ENCODE measurements around the gene ITFG1. TPM values are rescaled to one million over a fixed set of nuclear protein-coding genes. Genes with fewer than 3 reads are reported as not detected.

Gene ITFG1
- total and polyA plus RNA-seq, 4 donors: 37.4 to 61.9 (median 48.6) TPM

DNA sequence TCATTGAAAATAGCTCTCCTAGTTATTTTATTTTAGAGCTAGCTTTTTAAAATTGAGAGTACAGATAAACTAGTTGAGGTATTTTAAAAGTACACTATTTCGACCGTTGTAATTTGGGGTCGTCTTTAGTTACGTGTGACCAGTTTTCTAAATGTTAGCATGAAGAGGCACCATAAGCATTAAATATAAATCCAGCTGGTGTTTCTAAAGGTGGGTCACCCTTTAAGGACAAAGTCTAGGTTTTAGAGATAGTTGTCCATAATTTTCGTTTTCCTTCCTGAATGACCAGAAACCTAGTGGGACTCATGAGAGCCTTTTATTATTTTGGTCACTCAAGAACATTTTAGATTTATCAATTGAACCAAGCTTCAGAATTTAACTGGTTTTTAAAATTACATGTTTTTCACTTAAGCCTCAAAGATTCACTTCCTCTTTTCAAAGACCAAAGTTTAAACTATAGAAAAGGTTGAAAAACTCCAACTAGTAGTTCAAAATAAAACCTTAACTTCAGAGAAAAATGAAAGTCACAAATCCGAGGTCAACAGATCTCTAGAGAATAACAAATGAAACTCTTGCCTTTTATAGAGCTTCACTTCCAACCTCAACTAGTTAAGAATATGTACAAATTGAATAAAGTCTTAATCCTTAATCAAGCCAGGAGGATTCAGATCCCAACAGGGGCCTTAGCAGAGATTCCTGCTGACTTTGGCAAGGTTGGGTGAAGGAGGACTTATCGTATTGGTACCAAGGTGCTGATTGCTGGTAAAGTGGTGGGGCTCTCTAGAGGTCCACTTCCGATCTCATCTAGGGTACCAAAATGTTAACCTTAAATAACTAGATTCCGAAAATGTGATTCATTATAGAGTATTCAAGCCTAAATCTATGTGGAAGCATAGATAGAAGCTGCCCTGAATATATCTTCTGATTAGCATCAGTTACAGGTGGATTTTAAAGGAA, 32.8 kb upstream of the ITFG1 start:
- no peak overlapping the region for H3K27ac ChIP-seq (ENCODE audit: low read depth in 1 of 2, low read length in 2 of 2)
- no peak for ATAC-seq (ENCODE audit: low FRiP score)
- WGBS, 2 donors: 43 to 71% methylated on average over 9 of the region's 9 CpGs
- no peak for DNase-seq
- H3K9me3 ChIP-seq (ENCODE audit: control insufficient read depth, low read length): no peaks in the 10 kb centered on the region
- H3K36me3 ChIP-seq (ENCODE audit: control insufficient read depth in 1 of 2, insufficient read depth in 2 of 2, low read length in 1 of 2): peaks cover 0 to 2% of the 10 kb centered on the region in 2 donors
- H3K27me3 ChIP-seq (ENCODE audit: control insufficient read depth in 1 of 2, insufficient read depth in 2 of 2, low read length in 1 of 2): no peaks in the 10 kb centered on the region
- H3K4me3 ChIP-seq (ENCODE audit: low read length in 2 of 2): no peak overlapping the region
- intact Hi-C loops (cut with DNase I): no loop called here
- no peaks in the 10 kb centered on the region for H3K4me1 ChIP-seq (ENCODE audit: control insufficient read depth in 1 of 2, insufficient read depth in 2 of 2, low read length in 2 of 2)

DNA sequence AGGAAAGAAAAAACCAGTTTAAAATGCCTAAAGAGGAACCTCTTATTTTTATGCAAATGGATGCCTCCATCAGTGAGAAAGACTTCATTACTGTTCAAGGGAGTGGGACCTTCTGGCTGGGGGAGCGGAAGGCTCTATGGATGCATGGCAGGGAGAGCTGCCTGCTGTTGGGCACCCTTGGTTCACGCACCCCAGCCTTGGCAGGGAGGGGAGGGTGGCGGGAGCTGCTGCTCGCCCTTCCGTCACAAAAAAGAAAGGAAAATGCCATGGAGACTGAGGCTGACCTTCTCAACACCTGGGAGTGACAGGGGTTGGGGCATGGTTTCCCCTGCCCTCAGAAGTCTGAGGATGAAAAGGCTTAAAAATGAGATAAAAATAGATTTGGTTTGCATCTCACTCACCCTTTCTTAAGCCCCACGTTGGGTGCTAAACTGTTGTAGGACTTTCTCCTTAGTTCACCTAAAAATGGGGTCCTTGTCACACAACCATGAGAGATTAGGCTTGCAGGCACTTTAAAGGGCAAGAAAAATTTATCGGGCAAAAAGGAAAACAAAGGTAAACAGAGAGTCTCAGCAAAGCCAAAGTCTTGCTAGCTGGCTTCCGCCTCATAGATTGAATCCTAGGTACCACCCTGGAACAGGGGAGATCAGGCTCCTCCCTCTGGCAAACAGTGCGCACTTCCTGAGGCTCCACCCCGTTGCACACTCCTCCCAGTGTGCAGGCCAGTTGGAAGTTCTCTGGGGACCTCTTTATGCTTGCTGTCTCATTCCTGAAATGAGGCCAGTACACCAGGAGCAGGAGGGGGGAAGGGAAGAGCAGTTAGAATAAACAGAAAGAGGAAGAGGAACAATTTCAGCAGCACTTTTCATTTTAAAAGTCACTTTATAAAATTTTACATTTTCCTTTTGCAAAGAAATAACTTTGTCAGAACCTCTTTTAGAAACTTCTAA, 31.8 kb upstream of the ITFG1 start:
- Histone ChIP-seq H3K4me1 (ENCODE audit: control insufficient read depth in 1 of 2, insufficient read depth in 2 of 2, low read length in 2 of 2) (no peaks in the 10 kb centered on the region), H3K4me3 (ENCODE audit: low read length in 2 of 2) (no peak overlapping the region), H3K9me3 (ENCODE audit: control insufficient read depth, low read length) (no peaks in the 10 kb centered on the region), H3K36me3 (ENCODE audit: control insufficient read depth in 1 of 2, insufficient read depth in 2 of 2, low read length in 1 of 2) (no peaks in the 10 kb centered on the region), H3K27me3 (ENCODE audit: control insufficient read depth in 1 of 2, insufficient read depth in 2 of 2, low read length in 1 of 2) (no peaks in the 10 kb centered on the region), H3K27ac (ENCODE audit: low read depth in 1 of 2, low read length in 2 of 2) (peak overlapping the region in 1 of 2 donors; percentile 47)
- DNase-seq (peak; percentile 86 to 88), ATAC-seq (ENCODE audit: low FRiP score) (peak; percentile 92)
- intact Hi-C loops (cut with DNase I): no loop called here
- WGBS, 2 donors: 57 to 65% methylated on average over 10 of the region's 10 CpGs

DNA sequence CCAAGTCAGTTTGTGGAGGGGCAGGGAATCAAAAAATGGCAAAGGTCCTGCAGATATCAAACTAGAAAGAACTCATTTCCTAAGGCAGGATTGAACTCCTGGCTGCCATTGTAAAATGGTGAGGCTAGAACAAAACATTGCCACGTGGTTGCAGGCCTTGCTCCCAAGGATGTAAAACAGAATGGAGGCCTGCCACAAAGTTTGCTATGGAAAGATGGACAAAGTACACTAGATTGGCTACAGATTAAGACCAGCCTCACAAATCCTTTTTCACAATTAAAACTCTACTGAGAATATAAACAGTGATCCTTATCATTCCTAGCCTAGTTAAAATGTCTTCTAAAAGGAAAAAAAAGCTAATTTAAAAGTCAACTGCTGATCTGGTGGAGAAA, 31.2 kb upstream of the ITFG1 start:
- WGBS, 2 donors: 29 to 59% methylated on average over 1 of the region's 1 CpG
- Histone ChIP-seq H3K9me3 (ENCODE audit: control insufficient read depth, low read length) (no peaks in the 10 kb centered on the region), H3K4me1 (ENCODE audit: control insufficient read depth in 1 of 2, insufficient read depth in 2 of 2, low read length in 2 of 2) (no peaks in the 10 kb centered on the region), H3K4me3 (ENCODE audit: low read length in 2 of 2) (no peak overlapping the region), H3K36me3 (ENCODE audit: control insufficient read depth in 1 of 2, insufficient read depth in 2 of 2, low read length in 1 of 2) (no peaks in the 10 kb centered on the region), H3K27me3 (ENCODE audit: control insufficient read depth in 1 of 2, insufficient read depth in 2 of 2, low read length in 1 of 2) (no peaks in the 10 kb centered on the region), H3K27ac (ENCODE audit: low read depth in 1 of 2, low read length in 2 of 2) (no peak overlapping the region)
- ATAC-seq (ENCODE audit: low FRiP score) (no peak), DNase-seq (no peak)
- intact Hi-C loops (cut with DNase I): no loop called here

DNA sequence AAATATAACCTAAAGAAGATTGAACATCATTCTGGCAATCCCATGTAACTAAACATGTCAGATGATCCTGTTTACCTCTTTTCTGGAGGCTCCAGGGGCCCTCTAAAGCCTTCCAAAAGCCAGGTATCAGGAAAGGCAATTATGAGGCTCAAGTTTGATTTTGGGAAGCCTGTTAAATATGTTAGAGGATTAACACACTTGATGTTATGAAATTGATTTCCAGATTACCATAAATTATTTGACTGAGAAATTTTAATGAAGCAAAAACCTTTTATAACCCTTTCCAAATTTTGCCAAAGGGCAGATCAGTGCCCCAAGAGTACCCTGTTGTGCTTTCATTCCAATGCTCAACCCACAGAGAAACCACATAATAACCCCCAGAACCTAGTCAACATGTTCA, 29.6 kb upstream of the ITFG1 start:
- H3K36me3 ChIP-seq (ENCODE audit: control insufficient read depth in 1 of 2, insufficient read depth in 2 of 2, low read length in 1 of 2): no peaks in the 10 kb centered on the region
- intact Hi-C loops (cut with DNase I): no loop called here

GRCh38 chr16:47488051-47488450, 27.2 kb upstream of the ITFG1 start:
- H3K9me3 ChIP-seq (ENCODE audit: control insufficient read depth, low read length): no peaks in the 10 kb centered on the region
- H3K27ac ChIP-seq (ENCODE audit: low read depth in 1 of 2, low read length in 2 of 2): no peak overlapping the region
- H3K36me3 ChIP-seq (ENCODE audit: control insufficient read depth in 1 of 2, insufficient read depth in 2 of 2, low read length in 1 of 2): no peaks in the 10 kb centered on the region
- DNase-seq: no peak
- ATAC-seq (ENCODE audit: low FRiP score): no peak
- no peaks in the 10 kb centered on the region for H3K4me1 ChIP-seq (ENCODE audit: control insufficient read depth in 1 of 2, insufficient read depth in 2 of 2, low read length in 2 of 2)
- intact Hi-C loops (cut with DNase I): no loop called here
- whole genome bisulfite sequencing, 2 donors: 97 to 98% methylated on average over 3 of the region's 3 CpGs
- no peak overlapping the region for H3K4me3 ChIP-seq (ENCODE audit: low read length in 2 of 2)
- H3K27me3 ChIP-seq (ENCODE audit: control insufficient read depth in 1 of 2, insufficient read depth in 2 of 2, low read length in 1 of 2): no peaks in the 10 kb centered on the region

More for the DNA sequence above, 29.6 kb upstream of the ITFG1 start:
- no peak for ATAC-seq (ENCODE audit: low FRiP score)
- Histone ChIP-seq H3K9me3 (ENCODE audit: control insufficient read depth, low read length) (no peaks in the 10 kb centered on the region), H3K27ac (ENCODE audit: low read depth in 1 of 2, low read length in 2 of 2) (no peak overlapping the region), H3K27me3 (ENCODE audit: control insufficient read depth in 1 of 2, insufficient read depth in 2 of 2, low read length in 1 of 2) (no peaks in the 10 kb centered on the region), H3K4me1 (ENCODE audit: control insufficient read depth in 1 of 2, insufficient read depth in 2 of 2, low read length in 2 of 2) (no peaks in the 10 kb centered on the region), H3K4me3 (ENCODE audit: low read length in 2 of 2) (no peak overlapping the region)
- no peak for DNase-seq

- peaks cover 0 to 1% of the 10 kb centered on the region in 2 donors for H3K4me1 ChIP-seq (ENCODE audit: control insufficient read depth in 1 of 2, insufficient read depth in 2 of 2, low read length in 2 of 2)
- no peak overlapping the region for H3K4me3 ChIP-seq (ENCODE audit: low read length in 2 of 2)
- no peaks in the 10 kb centered on the region for H3K36me3 ChIP-seq (ENCODE audit: control insufficient read depth in 1 of 2, insufficient read depth in 2 of 2, low read length in 1 of 2)
- no peaks in the 10 kb centered on the region for H3K9me3 ChIP-seq (ENCODE audit: control insufficient read depth, low read length)
- ATAC-seq (ENCODE audit: low FRiP score): no peak
- no peak for DNase-seq
- no peaks in the 10 kb centered on the region for H3K27me3 ChIP-seq (ENCODE audit: control insufficient read depth in 1 of 2, insufficient read depth in 2 of 2, low read length in 1 of 2)
- H3K27ac ChIP-seq (ENCODE audit: low read depth in 1 of 2, low read length in 2 of 2): no peak overlapping the region
- intact Hi-C loops (cut with DNase I): no loop called here
These were observed 26.0 kb upstream of the ITFG1 start for GRCh38 chr16:47486856-47487255.

- peaks cover 0 to 8% of the 10 kb centered on the region in 2 donors for H3K4me1 ChIP-seq (ENCODE audit: control insufficient read depth in 1 of 2, insufficient read depth in 2 of 2, low read length in 2 of 2)
- no peaks in the 10 kb centered on the region for H3K36me3 ChIP-seq (ENCODE audit: control insufficient read depth in 1 of 2, insufficient read depth in 2 of 2, low read length in 1 of 2)
- H3K27ac ChIP-seq (ENCODE audit: low read depth in 1 of 2, low read length in 2 of 2): no peak overlapping the region
- H3K4me3 ChIP-seq (ENCODE audit: low read length in 2 of 2): no peak overlapping the region
- H3K9me3 ChIP-seq (ENCODE audit: control insufficient read depth, low read length): no peaks in the 10 kb centered on the region
- intact Hi-C loops (cut with DNase I): loop anchor here in 1 of 2 donors (2.0 kb wide), 1 partner anchor 43 kb away; no protein-coding TSS in a partner anchor
- ATAC-seq (ENCODE audit: low FRiP score) (no peak), DNase-seq (no peak)
- no peaks in the 10 kb centered on the region for H3K27me3 ChIP-seq (ENCODE audit: control insufficient read depth in 1 of 2, insufficient read depth in 2 of 2, low read length in 1 of 2)
- 96 to 97% methylated on average over 2 of the region's 2 CpGs for WGBS, 2 donors
These were observed 22.8 kb upstream of the ITFG1 start for GRCh38 chr16:47483616-47484015.

GRCh38 chr16:47481698-47482374, 21.0 kb upstream of the ITFG1 start:
- intact Hi-C loops (cut with DNase I): no loop called here
- peaks cover 0 to 8% of the 10 kb centered on the region in 2 donors for H3K4me1 ChIP-seq (ENCODE audit: control insufficient read depth in 1 of 2, insufficient read depth in 2 of 2, low read length in 2 of 2)
- DNase-seq: no peak
- no peaks in the 10 kb centered on the region for H3K27me3 ChIP-seq (ENCODE audit: control insufficient read depth in 1 of 2, insufficient read depth in 2 of 2, low read length in 1 of 2)
- 71 to 76% methylated on average over 6 of the region's 6 CpGs for WGBS, 2 donors
- no peak overlapping the region for H3K4me3 ChIP-seq (ENCODE audit: low read length in 2 of 2)
- H3K36me3 ChIP-seq (ENCODE audit: control insufficient read depth in 1 of 2, insufficient read depth in 2 of 2, low read length in 1 of 2): no peaks in the 10 kb centered on the region
- H3K27ac ChIP-seq (ENCODE audit: low read depth in 1 of 2, low read length in 2 of 2): no peak overlapping the region
- H3K9me3 ChIP-seq (ENCODE audit: control insufficient read depth, low read length): no peaks in the 10 kb centered on the region
- ATAC-seq (ENCODE audit: low FRiP score): no peak

Measured in aorta (tissue), 5 donors.